D341Med (cell line): ENCODE measurements around the gene RPUSD2.
A peak's percentile ranks its signal among the peaks of the same experiment; 100 is the strongest.

Experiments
- DNase-seq: peaks from one replicate; pipeline ENCODE4 v3.0.0; 2012; ENCODE audit warnings: low spot score

RPUSD2 gene, protein sequence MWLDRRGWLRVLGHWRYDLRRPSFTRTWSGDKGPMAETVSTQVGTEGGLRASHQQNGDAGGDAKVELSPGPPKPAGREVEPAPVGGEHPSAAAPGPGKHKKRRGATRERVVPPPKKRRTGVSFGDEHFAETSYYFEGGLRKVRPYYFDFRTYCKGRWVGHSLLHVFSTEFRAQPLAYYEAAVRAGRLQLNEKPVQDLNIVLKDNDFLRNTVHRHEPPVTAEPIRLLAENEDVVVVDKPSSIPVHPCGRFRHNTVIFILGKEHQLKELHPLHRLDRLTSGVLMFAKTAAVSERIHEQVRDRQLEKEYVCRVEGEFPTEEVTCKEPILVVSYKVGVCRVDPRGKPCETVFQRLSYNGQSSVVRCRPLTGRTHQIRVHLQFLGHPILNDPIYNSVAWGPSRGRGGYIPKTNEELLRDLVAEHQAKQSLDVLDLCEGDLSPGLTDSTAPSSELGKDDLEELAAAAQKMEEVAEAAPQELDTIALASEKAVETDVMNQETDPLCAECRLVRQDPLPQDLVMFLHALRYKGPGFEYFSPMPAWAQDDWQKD

GRCh38 chr15:40569129-40569953 lies at the start of gene RPUSD2:
Gene RPUSD2 (plus strand): TSS chr15:40569299. CDS start chr15:40569338, 39 bp downstream.
- DNase-seq, result peak; percentile 96

DNA sequence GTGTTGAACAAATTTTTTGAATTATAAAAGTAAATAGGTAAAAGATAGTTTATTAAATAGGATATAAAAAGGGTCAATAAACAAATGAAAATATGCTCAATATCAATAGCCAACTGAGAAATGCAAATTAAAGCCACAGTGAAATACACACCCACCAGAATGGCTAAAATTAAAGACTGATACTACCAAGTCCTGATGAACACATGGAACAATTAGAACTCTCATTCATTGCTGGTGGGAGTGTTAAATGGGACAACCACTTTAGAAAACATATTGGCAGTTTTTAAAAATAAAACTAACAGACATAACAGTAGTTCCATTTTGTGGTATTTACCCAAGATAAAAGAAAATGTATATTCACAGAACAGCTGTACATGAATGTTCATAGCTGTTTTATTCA lies 45.5 kb upstream of the RPUSD2 start:
- DNase-seq, result no peak

DNA sequence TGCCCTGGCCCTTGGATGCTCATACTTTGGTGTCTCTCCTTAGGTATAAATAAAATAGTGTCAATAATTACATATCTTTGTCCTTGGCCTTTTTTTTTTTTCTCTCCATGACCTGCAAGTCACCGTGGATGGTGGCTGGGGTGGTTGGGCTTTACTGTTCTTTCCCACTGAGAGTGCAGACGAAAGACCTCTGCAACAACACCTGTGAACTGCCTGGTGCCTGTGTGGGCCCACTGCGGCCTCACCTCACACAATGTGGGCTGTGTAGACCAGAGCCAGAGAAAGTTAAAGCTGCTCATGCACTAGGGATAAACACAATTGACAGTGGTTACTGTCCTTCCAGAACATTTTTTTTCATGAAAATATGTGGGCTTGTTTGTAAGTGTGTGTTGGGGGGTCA lies 43.2 kb upstream of the RPUSD2 start:
- DNase-seq, result no peak

- DNase-seq, result no peak
Measured at GRCh38 chr15:40528801-40529200, 40.3 kb upstream of the RPUSD2 start.

- no peak for DNase-seq
Measured at GRCh38 chr15:40533763-40534364, 35.2 kb upstream of the RPUSD2 start.

DNA sequence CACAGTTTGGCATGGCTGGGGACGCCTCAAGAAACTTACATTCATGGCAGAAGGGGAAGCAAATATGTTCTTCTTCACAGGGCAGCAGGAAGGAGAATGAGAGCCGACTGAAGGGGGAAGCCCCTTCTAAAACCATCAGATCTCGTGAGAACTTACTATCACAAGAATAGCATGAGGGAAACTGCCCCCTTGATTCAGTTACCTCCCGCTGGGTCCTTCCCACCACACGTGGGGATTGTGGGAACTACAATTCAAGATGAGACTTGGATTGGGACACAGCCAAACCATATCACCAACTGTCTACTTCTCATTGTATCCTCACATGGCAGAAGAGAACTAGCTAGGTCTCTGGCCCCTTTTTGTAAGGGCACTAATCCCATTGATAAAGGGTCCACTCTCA lies 34.7 kb upstream of the RPUSD2 start:
- no peak for DNase-seq

- DNase-seq, result no peak
Measured at GRCh38 chr15:40536501-40536900, 32.6 kb upstream of the RPUSD2 start.

DNA sequence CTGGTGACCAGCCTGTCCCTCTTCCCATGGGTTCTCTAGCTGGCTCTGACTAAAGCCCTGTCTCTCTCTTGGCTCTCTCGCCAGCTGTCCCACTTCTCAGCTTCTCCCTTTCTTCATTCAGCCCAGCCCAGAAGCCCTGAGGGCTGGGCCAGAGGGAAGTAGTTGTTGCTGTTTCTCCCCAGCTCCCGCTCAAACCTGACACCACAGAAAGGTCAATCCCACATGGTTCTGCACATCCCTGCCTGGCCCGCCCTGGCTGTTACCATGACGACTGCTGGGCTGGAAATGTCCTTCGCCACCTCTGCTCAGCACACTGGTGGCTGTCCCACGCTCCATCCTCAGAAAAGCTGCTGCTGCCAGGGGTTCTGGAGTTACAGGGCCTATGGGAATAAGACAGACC lies 30.1 kb upstream of the RPUSD2 start:
- DNase-seq, result no peak

DNA sequence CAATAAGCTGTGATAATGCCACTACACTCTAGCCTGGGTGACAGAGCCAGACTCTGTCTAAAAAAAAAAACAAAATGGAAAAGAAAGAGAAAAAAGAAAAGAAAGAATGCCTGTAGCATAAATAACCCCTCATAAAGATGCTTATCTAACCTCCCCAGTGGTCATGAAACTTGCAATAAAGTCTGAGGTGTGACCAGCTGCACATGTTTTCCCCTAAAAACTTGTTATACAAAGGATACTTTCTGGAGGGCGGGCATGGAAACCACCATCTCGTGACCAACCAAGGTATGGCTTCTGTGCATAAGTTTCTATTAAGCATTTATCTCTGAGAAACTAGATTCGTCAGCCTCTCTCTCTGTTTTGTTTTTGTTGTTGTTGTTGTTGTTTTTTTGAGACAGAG lies 26.0 kb upstream of the RPUSD2 start:
- DNase-seq, result no peak

DNA sequence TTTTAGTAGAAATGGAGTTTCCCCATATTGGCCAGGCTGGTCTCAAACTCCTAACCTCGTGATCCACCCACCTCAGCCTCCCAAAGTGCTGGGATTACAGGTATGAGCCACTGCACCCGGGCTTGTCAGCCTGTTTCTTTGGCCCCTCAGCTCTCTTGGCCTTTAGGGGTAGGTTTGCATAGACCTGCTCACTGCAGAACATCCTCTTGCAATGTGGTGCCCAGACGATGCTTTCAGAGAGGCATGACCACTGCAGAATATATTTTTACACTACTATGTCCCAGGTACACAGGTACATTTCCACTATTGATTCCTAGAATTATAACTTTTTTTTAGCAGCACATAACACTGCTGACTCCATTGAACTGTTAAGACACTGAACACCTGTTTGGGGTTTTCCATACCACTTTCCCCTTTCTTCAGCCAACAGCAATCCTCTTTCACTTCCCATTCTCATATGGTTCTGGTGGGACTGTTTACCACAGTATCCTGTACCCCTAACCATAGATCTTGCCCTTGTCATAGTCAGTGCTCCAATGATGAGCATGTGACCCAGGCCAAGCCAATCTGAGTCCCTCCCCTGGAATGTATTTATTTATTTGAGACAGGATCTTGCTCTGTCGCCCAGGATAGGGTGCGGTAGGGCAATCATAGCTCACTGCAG lies 25.3 kb upstream of the RPUSD2 start:
- DNase-seq, result no peak

DNA sequence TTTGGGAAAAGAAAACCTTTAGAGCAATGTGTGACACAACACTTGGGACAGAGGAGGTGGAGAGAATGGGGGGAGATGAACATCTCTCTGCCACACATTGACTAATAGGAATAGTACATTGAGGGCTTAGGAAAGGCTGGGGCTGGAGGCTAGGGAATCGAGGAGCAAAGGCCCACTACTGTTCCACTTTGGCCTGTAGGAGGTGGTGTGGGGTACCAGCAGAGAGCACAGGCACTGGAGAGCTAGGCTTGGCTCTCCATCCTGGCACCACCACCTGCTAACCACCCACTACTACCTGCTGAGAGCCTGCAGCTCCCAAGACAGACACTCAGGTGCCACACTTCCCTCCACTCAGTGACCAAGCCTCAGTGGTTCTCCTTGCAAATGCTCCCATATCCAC lies 23.6 kb upstream of the RPUSD2 start:
- no peak for DNase-seq

- DNase-seq, result no peak
Measured at GRCh38 chr15:40548610-40549009, 20.5 kb upstream of the RPUSD2 start.

DNA sequence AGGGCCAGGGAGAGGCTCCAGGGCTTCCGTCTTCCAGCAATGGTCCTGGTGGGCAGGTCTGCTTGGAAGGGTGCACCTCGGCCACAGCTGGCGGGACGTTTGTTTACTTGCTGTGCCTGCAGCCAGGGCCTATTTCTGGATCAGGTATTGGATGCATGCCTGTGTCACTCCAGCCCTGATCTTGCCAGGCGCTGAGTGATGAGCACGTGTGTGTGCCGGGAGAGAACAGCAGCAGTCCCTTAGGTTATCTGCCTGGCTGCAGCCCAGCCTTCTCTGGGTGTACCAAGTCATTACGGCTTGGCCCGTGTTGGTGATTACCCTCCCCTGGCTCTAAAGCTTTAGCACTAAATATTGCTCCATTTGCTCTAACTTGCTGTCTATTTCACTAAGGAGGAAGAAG lies 19.2 kb upstream of the RPUSD2 start:
- DNase-seq, result no peak

DNA sequence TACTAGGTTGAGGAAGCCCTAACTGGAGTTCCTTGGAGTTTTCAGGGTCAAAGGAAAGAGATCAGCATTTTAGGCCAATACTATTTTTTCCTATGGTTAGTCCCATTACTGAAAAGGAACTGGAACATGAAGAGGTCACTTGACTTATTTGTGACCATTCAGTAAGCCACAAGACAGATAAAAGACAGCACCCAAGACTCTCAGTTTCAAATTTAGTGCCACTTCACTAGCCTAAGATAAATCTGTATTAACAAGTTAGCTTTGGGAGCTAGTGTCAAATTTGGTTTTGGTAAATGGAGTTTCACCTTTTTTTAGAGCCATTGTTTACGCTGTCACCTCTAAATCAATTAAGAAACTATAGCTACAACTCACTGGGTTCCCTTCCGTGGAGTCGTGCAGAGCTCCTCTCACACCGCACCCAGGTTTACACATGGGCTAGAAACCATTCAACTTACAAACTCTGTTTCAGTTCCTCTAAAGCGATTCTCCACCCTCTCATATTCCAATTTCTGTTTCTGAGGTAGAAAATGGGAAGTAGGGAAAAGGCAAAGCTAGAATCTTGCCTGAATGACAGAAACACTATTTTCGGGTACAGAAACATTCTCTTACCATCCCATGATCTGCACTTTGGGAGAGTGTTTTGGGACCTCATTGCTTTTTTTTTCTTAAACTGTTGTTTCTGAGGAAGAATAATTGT lies 18.6 kb upstream of the RPUSD2 start:
- DNase-seq, result no peak

GRCh38 chr15:40554161-40554525 lies 15.0 kb upstream of the RPUSD2 start:
- DNase-seq, result no peak

DNA sequence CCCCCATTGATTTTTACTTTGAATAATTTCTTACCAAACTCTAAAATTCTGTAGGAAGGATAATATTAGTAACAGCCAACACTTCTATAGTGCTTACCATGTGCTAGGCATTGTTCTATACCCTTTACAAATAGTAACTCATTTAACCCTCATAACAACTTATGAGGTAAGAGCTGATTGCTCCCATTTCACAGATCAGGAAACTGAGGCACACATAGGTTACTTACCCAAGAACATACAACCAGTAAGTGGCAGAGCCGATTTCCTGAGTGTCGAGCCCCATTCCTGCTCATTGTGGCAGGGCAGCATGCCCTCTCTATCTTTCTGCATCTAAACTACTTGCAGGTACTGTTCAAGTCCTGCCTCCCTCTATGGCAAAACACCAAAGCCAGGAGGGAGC lies 13.2 kb upstream of the RPUSD2 start:
- no peak for DNase-seq

DNA sequence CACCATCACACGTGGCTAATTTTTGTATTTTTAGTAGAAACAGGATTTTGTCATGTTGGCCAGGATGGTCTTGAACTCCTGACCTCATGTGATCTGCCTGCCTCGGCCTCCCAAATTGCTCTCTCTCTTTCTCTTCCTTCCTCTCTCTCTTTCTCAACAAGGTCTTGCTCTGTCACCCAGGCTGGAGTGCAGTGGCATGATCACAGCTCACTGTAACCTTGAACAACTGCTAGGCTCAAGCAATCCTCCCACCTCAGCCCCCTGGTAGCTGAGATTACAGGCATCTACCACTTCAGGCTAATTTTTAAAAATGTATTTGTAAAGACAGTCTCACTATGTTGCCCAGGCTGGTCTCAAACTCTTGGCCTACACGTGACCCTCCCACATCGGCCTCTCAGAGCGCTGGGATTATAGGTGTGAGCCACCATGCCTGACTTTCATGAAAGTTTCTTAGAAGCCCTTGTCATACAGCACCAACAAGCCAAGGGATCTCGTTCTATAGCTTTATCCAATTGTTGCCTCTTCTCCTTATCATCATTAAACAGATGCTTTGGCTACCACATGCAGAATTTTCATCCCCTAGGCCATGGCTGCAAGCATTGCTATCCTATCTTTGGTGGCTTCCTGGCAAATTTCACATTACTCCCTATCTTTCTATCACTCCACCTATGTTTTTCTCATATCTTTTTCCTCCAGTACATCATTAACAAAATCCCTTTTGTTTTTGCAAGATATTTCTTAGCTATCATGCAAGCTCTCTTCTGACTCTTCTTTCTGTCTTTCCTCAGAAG lies 10.0 kb upstream of the RPUSD2 start:
- no peak for DNase-seq

DNA sequence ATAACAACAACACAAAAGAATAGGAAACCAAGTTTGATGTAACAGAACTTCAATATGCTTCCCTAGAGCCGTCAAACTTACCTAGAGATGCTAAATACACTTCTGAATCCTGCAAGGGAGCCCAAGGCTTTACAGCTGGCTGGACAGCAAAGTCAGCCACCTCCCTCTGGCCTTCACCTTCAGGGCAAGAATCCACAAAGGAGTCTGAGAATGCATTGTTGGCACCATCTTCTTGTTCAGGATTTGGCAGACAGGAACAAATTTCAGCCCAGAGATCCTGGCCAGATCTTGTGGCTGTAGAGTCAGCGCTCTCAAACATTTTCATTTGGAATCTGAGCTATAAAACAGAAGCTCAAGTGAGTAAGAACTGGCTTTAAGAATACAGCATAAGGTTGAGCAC lies 6.4 kb upstream of the RPUSD2 start:
- DNase-seq, result no peak

DNA sequence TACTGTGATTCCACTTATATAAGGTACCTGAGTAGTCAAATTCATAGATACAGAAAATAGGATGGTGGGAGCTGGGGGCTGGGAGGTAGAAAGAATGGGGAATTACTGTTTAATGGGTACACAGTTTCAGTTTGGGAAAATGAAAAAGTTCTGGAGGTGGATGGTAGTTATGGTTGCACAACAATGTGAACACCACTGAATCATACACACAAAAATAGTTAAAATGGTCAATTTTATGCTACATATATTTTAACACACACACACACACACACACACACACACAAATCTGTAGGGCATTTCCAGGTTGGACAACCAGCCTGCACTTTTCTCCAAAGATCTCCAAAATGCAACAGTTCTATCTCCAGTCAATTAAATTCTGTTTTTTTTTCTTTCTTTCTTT lies 5.7 kb upstream of the RPUSD2 start:
- DNase-seq, result no peak

DNA sequence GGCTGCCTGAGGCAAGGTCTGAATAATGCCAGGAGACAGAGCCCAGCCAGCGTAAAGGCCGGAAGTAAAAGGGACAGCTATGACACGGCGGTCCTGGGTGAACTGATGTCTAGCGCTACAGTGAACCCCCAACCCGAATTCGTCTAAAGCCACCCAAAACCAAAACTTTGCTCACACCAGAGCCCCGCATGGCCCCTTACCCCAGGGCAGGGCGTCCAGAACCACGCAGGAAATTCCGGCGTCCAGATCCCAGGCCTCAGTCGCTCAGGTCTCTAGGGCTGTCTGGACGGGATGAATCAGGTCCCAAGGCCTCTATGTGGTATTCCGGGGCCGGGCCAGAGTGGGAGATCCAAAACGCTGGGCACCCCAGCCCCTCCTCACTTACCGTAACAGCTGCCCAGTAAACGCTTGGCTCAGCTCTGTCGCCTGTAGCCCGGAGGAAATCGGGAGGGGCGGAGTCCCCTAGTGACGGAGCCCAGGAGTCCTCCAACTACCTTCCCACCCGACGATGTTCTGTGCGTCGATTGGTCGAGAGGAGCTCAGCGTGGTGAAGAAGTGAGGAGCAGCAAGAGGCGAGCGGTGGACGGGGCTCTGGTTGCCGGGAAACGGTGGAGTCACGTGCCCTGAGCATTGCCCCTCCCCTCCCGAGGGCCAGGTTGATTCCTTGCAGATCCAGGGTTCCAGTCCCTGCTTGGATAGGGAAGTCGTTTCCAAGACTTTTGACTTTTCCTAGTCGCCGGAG lies 4.3 kb upstream of the RPUSD2 start, which contains the start of gene CCDC32:
Gene CCDC32, minus strand, starts transcription at position 452 of the 742 bp plus-strand sequence. CDS start 2,027 bp downstream, outside the sequence.
- DNase-seq, result peak; percentile 96
